ENCODE data around the gene OGFOD3.

DNA sequence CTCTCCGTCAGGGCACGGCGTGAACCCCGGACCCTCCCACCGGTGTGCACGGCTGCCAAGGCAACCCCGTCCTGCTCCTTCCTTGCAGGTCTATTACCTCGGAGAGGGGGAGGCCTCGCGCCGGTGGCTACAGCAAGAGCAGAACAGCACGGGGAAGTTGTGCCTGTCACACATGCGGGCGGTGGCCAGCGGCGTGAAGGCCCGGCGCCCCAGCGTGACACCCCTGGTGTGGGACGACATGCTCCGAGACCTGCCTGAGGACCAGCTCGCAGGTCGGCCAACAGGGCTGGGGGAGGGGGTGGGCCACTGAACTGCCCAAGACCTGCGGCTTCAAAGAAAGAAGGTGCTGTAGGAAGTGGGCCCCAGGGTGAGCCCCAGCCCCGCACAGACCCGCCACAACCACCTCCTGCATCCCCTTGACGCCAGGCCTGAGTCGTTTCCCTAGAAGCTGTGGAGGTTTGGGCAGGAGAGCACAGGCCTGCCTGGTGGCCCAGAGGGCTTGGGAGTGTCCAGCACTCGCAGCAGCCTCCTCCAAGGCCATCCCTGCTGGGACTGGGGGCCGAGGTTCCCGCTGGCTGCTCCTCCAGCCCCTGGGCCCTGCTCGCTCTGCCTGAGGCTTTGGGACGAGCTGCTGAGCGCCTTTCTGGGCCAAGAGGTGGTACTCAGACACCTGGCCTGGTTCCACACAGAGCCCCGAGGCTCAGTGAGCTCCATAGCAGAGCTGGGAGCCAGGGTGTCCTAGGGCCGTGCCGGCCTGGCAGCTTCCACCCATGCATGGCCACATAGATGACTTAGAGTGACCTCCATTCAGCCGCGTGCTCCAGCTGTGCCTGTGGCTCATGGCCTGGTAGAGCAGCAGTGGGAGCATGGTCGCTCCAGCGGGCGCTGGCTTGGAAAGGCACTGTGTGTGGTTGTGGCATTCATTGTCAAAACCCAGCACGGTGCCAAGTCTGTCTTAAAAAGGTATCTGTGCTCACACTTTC lies 17.5 kb upstream of the OGFOD3 start:
- TF ChIP-seq, protein P1, sequence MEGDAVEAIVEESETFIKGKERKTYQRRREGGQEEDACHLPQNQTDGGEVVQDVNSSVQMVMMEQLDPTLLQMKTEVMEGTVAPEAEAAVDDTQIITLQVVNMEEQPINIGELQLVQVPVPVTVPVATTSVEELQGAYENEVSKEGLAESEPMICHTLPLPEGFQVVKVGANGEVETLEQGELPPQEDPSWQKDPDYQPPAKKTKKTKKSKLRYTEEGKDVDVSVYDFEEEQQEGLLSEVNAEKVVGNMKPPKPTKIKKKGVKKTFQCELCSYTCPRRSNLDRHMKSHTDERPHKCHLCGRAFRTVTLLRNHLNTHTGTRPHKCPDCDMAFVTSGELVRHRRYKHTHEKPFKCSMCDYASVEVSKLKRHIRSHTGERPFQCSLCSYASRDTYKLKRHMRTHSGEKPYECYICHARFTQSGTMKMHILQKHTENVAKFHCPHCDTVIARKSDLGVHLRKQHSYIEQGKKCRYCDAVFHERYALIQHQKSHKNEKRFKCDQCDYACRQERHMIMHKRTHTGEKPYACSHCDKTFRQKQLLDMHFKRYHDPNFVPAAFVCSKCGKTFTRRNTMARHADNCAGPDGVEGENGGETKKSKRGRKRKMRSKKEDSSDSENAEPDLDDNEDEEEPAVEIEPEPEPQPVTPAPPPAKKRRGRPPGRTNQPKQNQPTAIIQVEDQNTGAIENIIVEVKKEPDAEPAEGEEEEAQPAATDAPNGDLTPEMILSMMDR (IDR thresholded peaks at IDR 0.05), result no peak
- TF ChIP-seq POLR2AphosphoS5 (IDR thresholded peaks at IDR 0.05; ENCODE audit: insufficient read depth in 1 of 2, low read depth in 1 of 2) (no peak), POLR2A (IDR thresholded peaks at IDR 0.05) (no peak)

All from vagina (tissue), 2 donors.